HG03442 (cell line): ENCODE results near the gene VRK3.
"Not testable (repeated sequence)": the region's sequence is repeated elsewhere in the genome, so short reads cannot be mapped to it uniquely, and the experiment has no call there.

Experiments
- ATAC-seq: cut with Tn5 transposase; IDR thresholded peaks from one replicate; pipeline ENCODE4 v1.9.1; 2021; ENCODE audit warnings: mild to moderate bottlenecking, moderate library complexity; ENCODE audit not compliant: unreplicated experiment

Gene VRK3

GRCh38 chr19:49958596-49958995 is 66.6 kb downstream of the VRK3 start:
- ATAC-seq = not testable (repeated sequence)

- not testable (repeated sequence) for ATAC-seq
Observed at GRCh38 chr19:49958144-49958543, 67.0 kb downstream of the VRK3 start.

- ATAC-seq = no peak
Observed at GRCh38 chr19:49957262-49957915, 67.8 kb downstream of the VRK3 start.

- no peak for ATAC-seq
Observed at GRCh38 chr19:49956115-49956495, 69.1 kb downstream of the VRK3 start.

- ATAC-seq = no peak
Observed at GRCh38 chr19:49954933-49955332, 70.2 kb downstream of the VRK3 start.

GRCh38 chr19:49954092-49954829 is 70.9 kb downstream of the VRK3 start:
- ATAC-seq = no peak

DNA sequence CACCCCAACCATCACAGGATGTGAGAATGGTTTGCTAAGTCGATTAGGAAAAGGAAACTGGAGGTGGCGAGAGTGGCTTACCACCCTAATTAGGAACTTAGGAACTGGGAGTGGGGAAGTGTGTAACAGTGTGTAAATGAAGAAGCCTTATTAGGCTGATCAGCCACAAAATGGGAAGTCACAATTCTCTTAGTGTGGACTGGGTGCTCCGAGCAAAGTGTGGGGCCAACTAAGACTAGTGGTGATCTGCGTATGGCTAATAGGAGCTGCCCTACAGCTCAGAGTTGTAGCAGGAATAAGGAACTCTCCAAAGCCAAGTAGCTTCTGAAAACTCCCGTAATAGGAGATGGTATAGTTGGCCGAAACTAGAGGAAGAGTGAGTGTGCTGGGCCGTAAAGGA is 71.8 kb downstream of the VRK3 start:
- ATAC-seq = no peak

GRCh38 chr19:49952906-49953305 is 72.3 kb downstream of the VRK3 start:
- ATAC-seq = no peak

- no peak for ATAC-seq
Observed at GRCh38 chr19:49952479-49952836, 72.7 kb downstream of the VRK3 start.

- no peak for ATAC-seq
Observed at GRCh38 chr19:49951806-49952478, 73.2 kb downstream of the VRK3 start.

DNA sequence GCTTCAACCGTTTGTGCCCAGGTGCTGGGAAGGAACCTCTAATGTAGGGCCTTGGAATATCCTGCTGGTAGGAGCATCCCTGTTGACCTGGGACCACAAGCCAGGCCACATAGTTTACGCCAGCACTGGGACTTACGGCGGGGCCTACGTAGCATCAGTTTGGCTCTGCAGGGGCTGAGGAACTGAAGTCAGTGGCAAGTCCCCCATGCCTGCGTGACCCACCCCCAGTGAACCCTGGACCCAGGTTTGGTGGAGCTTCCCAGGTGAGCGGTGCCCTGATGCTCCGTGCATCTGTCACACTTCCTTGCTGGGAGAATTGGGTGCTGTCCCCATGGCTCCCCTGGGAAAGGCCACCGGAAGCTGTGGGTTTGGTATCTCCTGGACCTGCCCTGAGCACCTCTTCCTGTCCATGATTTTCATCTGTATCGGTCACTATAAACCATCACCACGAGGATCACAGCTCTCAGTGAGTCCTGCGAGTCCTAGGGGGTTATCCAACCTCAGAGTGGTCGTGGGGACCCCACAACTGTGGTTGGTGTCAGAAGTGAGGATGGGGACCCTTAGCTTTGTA is 74.1 kb downstream of the VRK3 start:
- no peak for ATAC-seq

DNA sequence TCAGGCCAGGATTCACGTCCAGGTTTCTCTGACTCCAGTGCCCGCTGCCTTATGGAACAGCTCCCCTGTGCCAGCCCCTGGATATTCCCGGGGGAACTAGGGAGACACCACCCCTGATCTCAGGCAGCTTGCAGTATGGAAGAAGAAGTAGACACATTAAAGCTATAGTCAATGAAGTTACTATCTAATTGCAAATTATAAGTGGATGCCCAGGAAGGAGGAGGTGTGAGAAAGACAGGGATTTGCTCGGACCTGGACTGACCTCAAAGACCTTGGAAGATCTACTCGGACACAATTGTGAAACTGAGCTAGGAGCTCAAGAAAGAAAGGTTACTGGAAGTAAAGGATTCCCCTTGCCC is 74.6 kb downstream of the VRK3 start:
- no peak for ATAC-seq

GRCh38 chr19:49949742-49950589 is 75.2 kb downstream of the VRK3 start:
- no peak for ATAC-seq

- ATAC-seq = no peak
Observed at GRCh38 chr19:49946415-49946814, 78.8 kb downstream of the VRK3 start.

DNA sequence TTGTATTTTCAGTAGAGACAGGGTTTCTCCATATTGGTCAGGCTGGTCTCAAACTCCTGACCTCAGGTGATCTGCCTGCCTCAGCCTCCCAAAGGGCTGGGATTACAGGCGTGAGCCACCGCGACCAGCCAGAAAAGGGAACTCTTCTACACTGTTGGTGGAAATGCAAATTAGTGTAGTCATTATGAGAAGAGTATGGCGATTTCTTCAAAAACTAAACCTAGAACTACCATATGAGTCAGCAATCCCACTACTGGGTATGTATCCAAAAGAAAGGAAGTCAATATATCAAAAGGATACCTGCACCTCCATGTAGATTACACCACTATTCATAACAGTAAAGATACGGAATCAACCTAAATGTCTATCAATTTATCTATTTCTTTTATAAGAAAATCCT is 80.6 kb downstream of the VRK3 start:
- not testable (repeated sequence) for ATAC-seq

DNA sequence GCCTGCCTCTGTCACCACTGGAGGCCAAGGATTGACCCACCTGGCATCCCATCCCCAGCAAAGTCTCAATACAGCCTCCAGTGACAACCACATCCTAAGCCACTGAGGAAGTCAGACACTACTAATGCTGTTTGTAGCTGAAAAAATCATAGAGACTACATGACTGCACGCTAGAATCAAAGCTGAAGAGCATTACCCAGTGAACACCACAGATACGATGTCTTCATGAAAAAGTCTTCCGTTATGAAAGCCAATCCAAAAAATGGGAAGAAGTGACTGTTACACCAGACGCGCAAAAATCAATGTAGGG is 84.7 kb downstream of the VRK3 start:
- no peak for ATAC-seq

DNA sequence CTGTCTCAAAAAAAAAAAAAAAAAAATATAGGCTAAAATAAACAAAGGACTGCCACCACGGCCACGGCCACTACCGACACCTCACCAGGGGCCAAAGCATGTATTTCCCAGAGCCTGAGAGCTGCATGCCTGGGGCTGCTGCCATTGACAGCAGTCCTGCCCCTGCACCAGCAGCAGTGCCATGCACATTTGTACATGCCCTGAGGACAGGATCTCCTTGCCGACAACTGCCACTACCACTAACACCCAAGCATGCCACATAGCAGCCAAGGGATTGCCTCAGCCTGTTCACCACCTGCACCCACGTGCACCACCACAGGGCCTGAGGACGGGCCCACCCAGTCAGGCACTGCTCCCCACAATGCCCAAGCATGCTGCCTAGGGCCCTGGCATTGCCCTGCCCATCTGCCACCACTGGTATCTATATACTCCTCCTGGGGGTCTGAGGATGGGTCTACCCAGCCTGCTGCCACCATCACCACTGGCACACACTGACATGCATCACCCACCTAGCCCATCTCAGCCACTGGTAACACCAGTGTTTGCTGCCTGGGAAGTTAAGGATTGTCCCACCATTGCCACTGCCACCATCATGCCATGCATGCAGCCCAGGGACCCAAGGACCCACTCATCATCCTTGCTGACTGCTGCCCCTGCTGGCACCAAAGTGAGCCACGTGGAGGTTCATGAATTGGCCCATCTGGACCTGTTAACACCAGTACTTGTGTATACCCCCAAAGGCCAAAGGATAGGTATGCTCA is 85.3 kb downstream of the VRK3 start:
- ATAC-seq = no peak

GRCh38 chr19:49938662-49939061 is 86.5 kb downstream of the VRK3 start:
- no peak for ATAC-seq

DNA sequence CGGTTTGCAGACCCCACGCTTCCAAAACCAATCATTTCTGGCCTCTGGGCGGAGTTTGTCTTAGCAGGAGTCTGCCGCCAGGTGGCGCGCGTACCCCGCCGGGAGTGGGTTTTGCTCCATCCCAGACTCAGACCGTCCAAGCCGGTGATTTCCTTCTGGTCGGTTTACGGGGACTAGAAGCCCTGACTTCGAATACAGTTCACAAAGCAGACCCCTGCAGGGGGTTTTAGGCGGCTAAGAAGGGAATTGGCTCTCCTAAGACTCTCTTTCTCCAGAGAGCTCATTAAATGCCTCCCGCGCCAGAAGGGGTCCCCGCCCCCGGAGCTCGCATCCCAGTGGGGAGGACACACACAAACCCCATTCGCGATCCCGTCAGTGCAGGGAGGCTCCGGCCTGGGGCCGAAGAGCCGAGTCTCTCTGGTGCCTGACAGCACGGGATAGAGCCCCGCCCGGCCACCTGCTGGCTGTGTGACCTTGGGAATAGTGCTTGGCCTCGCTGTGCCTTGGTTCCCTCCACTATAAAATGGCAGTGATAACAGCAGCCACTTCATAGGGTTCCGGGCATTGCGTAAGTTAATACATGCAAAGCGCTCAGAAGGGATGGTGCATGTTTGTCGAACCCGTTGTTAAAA is 87.3 kb downstream of the VRK3 start:
- ATAC-seq = no peak

GRCh38 chr19:49936549-49936948 is 88.6 kb downstream of the VRK3 start:
- ATAC-seq = no peak
